Measurements from ENCODE around the gene CDADC1.

The CDADC1 gene

DNA sequence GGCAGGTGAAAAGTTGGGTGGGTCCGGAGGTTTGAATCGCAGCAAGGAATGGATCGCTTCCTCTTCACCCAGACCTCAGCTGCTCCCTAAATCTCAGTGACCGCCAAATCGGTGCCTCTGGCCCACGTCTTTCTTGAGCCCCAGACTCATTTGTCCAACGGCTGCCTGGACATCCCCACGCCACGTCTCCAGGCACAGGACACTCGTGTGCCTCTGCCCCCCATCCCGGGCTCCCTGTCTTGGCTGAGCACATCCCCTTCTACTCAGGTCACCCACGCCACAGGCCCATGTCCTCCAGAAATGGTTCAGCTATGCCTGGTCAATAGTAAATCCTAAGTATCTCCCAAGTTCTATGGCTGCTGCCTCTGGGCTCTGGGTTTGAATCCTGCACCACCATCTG lies 56.6 kb downstream of the CDADC1 start:
- Histone ChIP-seq H3K36me3 (ENCODE audit: insufficient read depth, low read length) (no peaks in the 10 kb centered on the region), H3K9me3 (ENCODE audit: insufficient read depth, low read length, severe bottlenecking) (no peaks in the 10 kb centered on the region), H3K27ac (ENCODE audit: low read length) (no peak overlapping the region), H3K4me2 (ENCODE audit: insufficient read depth, low read length) (no peak overlapping the region), H4K20me1 (ENCODE audit: insufficient read depth, low read length) (no peaks in the 10 kb centered on the region), H3K9ac (ENCODE audit: low read depth, low read length) (no peak overlapping the region), H3K4me1 (ENCODE audit: insufficient read depth, low read length) (peaks cover 6% of the 10 kb centered on the region), H3K79me2 (ENCODE audit: insufficient read depth, low read length) (no peaks in the 10 kb centered on the region), H3K4me3 (ENCODE audit: low read depth in 1 of 2, low read length in 2 of 2) (no peak overlapping the region), H2AFZ (ENCODE audit: low read depth, low read length) (no peak overlapping the region), H3K27me3 (ENCODE audit: insufficient read depth, low read length, poor library complexity) (no peaks in the 10 kb centered on the region)
- ATAC-seq (ENCODE audit: insufficient read depth, low read depth) (no peak), DNase-seq (no peak)
- TF ChIP-seq, protein P1, sequence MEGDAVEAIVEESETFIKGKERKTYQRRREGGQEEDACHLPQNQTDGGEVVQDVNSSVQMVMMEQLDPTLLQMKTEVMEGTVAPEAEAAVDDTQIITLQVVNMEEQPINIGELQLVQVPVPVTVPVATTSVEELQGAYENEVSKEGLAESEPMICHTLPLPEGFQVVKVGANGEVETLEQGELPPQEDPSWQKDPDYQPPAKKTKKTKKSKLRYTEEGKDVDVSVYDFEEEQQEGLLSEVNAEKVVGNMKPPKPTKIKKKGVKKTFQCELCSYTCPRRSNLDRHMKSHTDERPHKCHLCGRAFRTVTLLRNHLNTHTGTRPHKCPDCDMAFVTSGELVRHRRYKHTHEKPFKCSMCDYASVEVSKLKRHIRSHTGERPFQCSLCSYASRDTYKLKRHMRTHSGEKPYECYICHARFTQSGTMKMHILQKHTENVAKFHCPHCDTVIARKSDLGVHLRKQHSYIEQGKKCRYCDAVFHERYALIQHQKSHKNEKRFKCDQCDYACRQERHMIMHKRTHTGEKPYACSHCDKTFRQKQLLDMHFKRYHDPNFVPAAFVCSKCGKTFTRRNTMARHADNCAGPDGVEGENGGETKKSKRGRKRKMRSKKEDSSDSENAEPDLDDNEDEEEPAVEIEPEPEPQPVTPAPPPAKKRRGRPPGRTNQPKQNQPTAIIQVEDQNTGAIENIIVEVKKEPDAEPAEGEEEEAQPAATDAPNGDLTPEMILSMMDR (IDR thresholded peaks at IDR 0.05; ENCODE audit: borderline replicate concordance, extremely low read depth, low read length, poor library complexity, severe bottlenecking), result no peak
- TF ChIP-seq EZH2 (IDR thresholded peaks at IDR 0.05; ENCODE audit: borderline replicate concordance, low read depth, low read length, severe bottlenecking), result no peak

DNA sequence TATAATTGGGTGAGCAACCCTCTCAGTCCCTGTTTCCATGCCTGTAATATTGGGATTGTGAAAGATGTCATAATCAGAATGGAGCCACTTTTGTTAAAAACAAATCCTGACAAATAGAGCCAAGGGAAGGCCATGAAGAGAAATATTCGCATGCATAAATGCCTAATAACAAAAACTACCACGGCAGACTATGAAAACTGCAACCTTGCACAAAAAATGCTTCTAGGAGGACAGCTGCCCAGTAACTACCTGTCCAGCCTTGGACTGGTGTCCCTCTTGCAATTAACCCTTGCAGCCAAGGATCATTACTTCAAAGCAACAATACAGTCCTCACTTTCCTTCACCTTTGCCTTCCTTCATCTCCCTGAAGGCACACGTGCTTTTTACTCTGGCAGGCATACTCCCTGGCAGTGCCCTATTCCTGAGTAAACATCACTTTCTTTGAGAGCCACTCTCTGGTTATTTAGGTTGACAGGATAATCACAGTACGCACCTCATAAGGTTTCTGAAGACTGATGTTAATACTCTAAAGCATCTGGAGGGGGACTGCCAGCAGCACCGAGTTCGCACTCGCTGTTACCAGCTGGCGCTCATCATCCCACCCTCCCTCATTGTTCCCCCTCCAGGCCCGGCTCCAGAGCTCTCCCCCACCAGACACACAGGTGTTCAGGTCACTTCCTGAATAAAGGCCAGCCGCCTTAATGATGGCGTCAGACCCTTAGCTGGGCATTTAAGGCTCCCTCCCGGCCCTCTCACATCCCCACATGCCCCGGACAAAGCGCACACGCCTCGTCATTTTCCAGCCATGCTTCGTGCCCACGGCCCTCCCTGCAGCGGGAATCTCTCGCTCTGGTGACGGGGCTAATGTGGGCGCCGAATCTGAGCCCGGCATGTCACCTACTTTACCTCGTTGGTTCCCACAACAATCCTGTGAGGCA lies 57.3 kb downstream of the CDADC1 start:
- peaks cover 6% of the 10 kb centered on the region for H3K4me1 ChIP-seq (ENCODE audit: insufficient read depth, low read length)
- no peak overlapping the region for H2AFZ ChIP-seq (ENCODE audit: low read depth, low read length)
- H3K9ac ChIP-seq (ENCODE audit: low read depth, low read length), result no peak overlapping the region
- no peaks in the 10 kb centered on the region for H3K9me3 ChIP-seq (ENCODE audit: insufficient read depth, low read length, severe bottlenecking)
- no peak overlapping the region for H3K4me3 ChIP-seq (ENCODE audit: low read depth in 1 of 2, low read length in 2 of 2)
- TF ChIP-seq, protein P1 (IDR thresholded peaks at IDR 0.05; ENCODE audit: borderline replicate concordance, extremely low read depth, low read length, poor library complexity, severe bottlenecking), result no peak
- TF ChIP-seq EZH2 (IDR thresholded peaks at IDR 0.05; ENCODE audit: borderline replicate concordance, low read depth, low read length, severe bottlenecking), result no peak
- H3K4me2 ChIP-seq (ENCODE audit: insufficient read depth, low read length), result no peak overlapping the region
- no peak for ATAC-seq (ENCODE audit: insufficient read depth, low read depth)
- no peak for DNase-seq
- no peaks in the 10 kb centered on the region for H3K36me3 ChIP-seq (ENCODE audit: insufficient read depth, low read length)
- H4K20me1 ChIP-seq (ENCODE audit: insufficient read depth, low read length), result no peaks in the 10 kb centered on the region
- H3K27me3 ChIP-seq (ENCODE audit: insufficient read depth, low read length, poor library complexity), result no peaks in the 10 kb centered on the region
- H3K27ac ChIP-seq (ENCODE audit: low read length), result no peak overlapping the region
- H3K79me2 ChIP-seq (ENCODE audit: insufficient read depth, low read length), result no peaks in the 10 kb centered on the region

DNA sequence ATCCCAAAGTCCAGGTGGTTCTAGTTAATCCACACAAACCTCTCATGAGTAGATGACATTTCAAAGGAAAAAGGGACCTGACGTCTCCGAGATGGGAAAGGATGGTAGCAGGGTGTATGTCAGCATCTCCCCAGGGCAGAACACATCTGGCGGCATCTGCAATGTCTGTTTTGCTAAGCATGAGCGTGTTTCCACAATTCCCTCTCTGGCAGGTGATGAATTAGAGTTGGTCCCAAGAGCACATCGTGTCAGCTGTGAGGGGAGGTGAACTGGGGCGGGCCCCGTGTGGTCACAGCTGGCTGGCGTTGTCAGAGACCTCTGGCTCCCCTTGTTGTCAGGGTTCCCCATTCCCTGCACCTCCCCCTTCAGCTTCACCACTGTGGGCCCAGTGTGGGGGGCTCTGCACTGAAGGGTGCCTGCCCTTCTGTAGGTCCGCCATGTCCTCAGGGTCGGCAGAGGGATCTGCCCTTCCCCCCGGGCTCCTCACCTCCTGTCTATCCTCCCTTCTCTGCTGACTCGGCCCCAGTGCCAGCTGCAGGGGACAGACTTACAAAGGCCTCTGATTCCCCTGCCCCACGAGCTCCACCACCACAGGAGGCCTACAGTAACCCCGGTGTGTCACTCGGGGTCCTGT lies 58.2 kb downstream of the CDADC1 start:
- H3K9ac ChIP-seq (ENCODE audit: low read depth, low read length), result no peak overlapping the region
- no peak for ATAC-seq (ENCODE audit: insufficient read depth, low read depth)
- H2AFZ ChIP-seq (ENCODE audit: low read depth, low read length), result no peak overlapping the region
- no peak for DNase-seq
- no peak overlapping the region for H3K27ac ChIP-seq (ENCODE audit: low read length)
- no peaks in the 10 kb centered on the region for H3K9me3 ChIP-seq (ENCODE audit: insufficient read depth, low read length, severe bottlenecking)
- peaks cover 6% of the 10 kb centered on the region for H3K4me1 ChIP-seq (ENCODE audit: insufficient read depth, low read length)
- no peaks in the 10 kb centered on the region for H3K27me3 ChIP-seq (ENCODE audit: insufficient read depth, low read length, poor library complexity)
- H3K4me2 ChIP-seq (ENCODE audit: insufficient read depth, low read length), result no peak overlapping the region
- no peaks in the 10 kb centered on the region for H3K79me2 ChIP-seq (ENCODE audit: insufficient read depth, low read length)
- H3K36me3 ChIP-seq (ENCODE audit: insufficient read depth, low read length), result no peaks in the 10 kb centered on the region
- TF ChIP-seq, protein P1 (IDR thresholded peaks at IDR 0.05; ENCODE audit: borderline replicate concordance, extremely low read depth, low read length, poor library complexity, severe bottlenecking), result no peak
- TF ChIP-seq EZH2 (IDR thresholded peaks at IDR 0.05; ENCODE audit: borderline replicate concordance, low read depth, low read length, severe bottlenecking), result no peak
- no peaks in the 10 kb centered on the region for H4K20me1 ChIP-seq (ENCODE audit: insufficient read depth, low read length)
- no peak overlapping the region for H3K4me3 ChIP-seq (ENCODE audit: low read depth in 1 of 2, low read length in 2 of 2)

Measured in DND-41 (cell line).